ENCODE data around the gene KRT79. TPM values are rescaled to one million over a fixed set of nuclear protein-coding genes. Genes with fewer than 3 reads are reported as not detected.
A peak's percentile ranks its signal among the peaks of the same experiment; 100 is the strongest.

KRT79 gene
- total RNA-seq, 1 donor from 2014 or later = 0.32 TPM

DNA sequence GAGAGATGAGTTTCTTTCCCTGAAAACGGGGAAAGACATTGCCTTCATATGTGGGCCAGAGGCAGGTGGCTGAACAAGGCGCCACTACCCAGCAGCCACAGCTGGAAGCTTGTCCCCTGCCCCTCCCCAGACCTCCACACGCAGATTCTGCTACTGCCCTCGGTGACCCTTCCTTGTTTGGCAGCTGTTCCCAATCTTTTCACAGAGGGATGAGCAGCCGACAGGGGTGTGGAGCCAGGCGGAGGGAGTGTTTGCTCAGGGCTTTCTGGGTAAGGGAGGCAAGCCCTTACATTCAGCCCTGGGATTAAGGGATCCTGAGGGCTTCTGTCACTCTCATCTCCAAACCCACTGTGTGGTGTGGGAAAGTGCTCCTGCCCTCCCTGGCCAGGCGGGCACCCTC, 15.7 kb downstream of the KRT79 start:
- peak; percentile 44 for ATAC-seq

DNA sequence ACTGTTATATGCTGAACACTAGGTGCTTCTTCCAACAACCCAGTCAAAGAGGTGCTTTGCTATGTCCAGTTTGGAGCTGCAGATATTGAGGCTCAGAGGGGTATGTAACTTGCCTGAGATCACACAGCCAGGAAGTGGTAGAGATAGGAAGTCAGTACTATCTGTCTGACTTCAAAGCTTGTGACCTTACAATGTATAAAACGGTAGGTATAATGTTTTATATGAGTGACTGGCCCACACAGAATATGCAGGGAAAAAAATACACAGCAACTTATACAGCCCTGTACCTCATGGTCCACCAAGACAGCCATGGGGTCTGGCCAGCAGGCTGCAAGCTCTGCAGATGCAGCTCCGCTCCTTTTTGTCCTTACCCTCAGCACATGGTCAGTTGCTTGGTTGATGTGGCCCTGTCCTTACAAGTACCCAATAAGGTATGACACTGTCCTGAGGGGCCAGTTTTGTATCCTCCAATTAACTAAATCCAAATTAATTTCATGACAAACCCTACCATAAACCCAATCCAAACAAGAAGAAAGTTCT, 16.3 kb downstream of the KRT79 start:
- ATAC-seq = no peak

DNA sequence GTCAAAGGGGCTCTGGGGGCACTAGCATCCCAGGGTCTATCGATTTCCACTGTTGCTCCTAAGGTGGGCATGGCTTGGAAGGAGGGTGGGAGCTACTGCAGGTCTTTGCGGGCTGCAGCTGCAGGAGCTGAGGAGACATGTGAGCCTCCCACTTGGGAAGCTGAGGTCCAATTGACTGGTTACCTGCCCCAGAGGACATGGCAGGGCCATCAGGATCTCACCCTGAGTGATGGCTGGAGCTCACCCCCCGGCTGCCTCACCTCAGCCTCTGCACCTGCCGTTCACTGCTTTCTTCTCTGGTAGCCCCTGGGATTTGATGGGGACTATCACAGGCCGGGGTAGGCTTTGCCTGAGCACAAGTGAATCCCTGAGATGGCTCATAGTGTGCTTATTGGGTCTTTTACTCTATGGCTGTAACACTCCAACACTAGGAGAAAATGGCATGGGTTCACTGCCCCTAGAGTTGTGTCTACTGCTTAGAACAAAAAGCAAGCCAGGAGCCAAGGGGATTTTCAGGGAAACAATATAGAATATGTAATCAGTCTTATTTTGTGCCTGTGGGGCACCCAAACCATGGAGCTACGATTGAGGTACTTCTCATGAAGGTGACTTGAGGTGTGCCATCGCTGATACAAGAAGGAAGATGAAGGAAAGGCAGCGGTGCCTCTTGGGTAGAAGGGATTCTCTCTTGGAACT, 17.0 kb downstream of the KRT79 start:
- no peak for ATAC-seq

DNA sequence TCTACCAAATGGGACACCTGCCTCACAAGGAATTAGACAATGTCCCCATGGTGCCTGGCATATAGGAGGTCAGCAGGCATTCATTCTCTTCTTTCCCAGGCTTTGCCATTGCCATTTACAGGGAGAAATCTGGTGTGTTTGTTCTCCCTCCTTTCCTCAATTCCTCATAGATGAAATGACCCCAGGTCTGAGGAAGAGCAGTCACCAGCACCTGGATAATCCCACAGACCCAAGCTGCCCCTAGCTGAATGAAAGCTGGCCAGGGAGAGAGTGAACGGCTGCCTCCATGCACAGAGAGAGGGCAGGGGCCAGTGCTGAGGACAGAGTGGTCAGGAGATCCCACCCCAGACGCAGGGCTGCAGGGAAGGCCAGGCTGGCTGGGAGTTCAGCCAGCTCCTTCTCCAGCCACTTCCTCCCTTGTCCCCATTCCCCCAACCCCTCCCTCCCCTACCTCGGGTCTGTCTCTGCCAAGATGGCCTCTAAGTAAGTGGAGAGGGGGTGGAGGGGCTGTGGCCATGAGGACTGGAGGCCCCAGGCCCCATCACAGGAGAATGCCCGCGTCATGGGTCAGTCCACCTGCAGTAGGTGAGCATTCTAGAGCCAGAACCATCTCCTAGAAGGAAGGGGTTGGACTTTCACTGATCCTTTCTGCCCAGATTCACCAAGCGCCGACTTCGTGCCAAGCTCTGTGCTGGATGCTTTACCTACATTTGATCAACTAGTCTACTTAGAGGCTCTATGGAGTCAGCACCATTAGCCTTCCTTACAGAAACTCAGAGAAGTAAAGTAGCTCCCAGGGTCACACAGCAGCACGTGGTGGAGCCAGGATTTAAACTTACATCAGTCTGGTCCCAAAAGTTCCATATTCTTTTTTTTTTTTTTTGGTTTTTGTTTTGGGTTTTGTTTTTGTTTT, 18.2 kb downstream of the KRT79 start:
- no peak for ATAC-seq

DNA sequence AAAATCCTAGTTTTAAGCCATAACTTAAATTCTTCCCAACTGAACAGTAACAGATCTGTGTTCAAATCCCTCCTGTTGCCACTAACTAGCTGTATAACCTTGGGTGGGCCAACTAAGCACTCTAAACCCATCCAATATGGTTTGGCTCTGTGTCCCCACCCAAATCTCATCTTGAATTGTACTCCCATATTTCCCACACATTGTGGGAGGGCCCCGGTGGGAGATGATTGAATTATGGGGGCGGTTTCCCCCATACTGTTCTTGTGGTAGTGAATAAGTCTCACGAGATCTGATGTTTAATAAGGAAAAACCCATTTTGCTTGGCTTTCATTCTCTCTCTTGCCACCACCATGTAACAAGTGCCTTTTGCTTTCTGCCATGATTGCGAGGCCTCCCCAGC, 18.9 kb downstream of the KRT79 start:
- no peak for ATAC-seq

DNA sequence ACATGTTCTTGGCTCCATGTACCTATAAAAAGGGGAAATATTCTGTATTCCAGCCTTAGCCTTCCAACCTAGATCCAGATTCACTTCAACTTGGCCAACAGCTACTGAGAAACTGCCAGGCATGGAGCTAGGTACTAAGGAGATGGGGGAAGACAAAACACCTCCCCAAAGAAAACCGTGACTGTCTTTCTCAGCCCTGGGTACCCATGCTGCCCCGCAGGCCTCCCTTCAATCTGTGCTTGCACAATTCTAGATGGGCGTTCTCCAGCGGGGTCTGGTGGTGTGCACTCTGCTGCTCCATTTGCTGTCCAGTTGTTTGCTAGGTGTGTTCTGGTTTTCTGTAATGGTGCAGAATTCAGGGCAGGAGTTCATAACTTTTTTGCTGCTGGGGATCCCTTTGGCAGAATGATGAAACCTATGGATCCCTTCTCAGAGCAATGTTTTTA, 19.4 kb downstream of the KRT79 start:
- ATAC-seq = no peak

DNA sequence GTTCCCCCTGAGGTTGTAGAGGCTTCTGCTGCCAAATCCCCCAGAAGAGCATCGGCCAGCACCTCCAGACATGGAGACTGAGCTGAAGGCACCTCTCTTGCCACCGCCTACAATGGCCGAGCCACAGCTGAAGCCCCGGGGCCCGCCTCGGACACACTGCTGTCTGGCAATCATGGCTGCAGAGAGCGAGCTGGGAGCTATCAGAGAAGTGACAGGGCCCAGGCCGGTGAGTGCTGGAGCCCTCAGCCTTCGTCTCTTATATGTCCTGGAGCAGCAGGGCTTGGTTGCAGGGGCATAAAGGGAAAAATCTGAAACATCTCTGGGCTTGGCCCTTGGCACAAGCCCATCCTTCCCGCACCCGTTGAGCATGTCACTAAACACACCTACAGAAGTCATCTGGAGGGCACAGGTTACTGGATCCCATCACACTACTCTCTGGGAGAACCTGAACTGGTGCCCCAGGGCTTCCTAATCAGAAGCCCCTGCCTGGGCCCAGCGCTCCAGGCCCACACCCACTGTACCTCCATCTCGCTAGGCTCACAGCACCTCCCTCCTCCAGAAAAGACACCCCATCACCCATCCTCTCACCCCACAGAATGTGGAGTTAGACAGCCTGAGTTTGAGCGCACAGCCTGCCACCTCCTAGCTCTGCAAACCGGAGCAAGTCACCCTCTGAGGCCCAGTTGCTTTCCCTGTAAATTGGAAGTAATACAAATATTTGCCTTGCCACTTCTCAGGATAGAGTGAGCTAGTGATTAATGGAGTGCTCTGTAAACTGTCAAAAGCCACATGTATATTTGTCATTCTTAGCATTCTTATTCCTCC, 20.0 kb downstream of the KRT79 start, which contains the start of gene KRT4:
KRT4 (minus strand) TSS at position 232 of the 825 bp plus-strand sequence; CDS start at position 174, 58 bp downstream.
- peak; percentile 61 for ATAC-seq

DNA sequence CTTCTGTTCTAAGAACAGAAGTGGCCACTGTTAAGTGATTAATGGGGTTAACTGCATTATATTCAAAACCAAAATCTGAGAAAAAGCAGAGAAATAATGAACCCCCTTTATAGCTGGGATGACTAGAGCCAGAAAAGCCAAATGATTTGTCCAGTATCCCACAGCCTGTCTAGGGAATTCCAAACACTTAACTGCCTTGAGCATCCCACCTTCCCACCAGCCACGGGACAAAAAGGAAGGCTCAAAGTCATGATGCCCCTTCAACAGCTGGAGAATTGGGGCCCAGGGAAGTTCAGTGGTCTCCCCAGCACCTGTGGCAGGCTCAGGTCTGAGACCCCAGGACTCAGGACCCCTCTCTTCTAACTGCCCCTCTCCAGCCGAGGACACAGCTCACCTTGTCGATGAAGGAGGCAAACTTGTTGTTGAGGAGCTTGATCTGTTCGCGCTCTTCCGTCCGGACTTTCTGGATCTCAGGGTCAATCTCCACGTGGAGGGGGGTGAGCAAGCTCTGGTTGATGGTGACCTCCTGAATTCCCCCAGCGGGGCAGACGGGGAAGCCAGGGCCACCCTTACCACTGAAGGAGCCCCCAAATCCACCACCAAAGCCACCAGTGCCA, 20.8 kb downstream of the KRT79 start:
- ATAC-seq = no peak

DNA sequence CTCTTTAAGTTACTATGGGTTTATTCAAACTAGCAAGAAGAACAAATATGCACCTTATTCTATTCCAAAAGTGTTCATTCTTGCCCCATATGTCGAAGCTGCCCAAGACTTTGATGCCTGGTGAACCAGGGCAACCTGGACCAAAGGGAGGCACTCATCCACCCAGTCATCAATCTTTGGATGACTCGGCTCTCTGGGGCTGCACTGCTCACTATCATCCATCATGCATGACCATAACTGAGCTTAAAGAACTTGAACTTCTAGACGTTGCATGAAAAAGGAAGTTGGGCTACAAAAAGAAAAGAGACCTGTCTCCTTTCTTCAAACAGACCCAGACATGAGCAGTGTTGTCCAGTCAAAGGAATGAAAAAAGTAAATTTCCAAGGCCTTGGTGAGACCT, 21.4 kb downstream of the KRT79 start:
- ATAC-seq = peak; percentile 41

DNA sequence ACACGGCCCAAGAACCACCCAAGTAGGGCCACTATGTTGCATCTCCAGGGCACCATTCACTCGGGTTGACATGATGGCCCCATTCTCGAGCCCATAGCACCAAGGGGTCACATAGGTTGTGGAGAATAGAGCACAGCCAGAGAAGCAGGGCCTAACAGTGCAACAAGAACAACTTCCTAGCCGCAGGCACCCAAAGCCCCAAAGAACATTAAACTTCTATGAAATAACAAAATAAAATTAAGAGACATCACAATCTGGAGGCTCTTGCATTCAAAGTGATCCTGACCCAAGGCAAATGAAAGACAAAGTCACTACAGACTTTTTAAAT, 22.1 kb downstream of the KRT79 start:
- no peak for ATAC-seq

DNA sequence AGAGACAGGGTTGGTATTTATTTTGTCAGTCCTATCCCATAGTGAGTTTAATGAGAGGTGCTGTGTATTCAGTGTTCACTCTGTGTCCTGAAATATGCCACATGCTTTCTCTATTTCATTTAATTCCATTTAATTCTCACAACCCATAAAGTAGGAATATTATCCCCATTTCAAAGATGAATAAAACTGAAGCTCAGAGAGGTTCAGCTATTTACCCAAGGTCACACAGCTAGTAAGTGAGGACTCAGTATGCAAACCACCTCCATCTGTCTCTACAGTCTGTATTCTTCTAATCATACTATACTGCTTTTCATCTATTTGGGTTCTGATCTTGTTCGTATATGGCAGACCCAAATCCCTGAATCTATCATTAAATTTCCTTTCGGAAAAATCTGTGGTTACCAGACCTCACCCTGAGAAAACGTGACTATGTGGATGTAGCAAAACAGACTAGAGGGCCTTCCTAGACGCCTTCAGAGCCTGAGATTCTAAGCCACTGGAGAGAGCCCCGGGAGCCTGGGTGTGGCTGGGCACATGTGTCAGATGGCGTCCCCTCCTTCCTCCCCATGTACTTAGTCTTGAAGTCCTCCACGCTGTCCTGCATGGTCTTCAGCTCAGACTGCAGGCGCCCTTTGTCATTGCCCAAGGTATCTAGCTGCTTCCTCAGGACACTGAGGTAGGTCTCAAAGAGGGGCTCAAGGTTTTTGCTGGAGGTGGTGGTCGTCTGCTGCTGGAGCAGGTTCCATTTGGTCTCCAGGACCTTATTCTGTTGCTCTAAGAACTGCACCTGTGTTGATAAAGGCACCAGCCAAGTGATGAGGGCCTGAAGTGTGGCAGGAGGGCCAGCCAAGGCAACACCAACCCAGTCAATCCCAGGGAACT, 22.7 kb downstream of the KRT79 start:
- no peak for ATAC-seq

DNA sequence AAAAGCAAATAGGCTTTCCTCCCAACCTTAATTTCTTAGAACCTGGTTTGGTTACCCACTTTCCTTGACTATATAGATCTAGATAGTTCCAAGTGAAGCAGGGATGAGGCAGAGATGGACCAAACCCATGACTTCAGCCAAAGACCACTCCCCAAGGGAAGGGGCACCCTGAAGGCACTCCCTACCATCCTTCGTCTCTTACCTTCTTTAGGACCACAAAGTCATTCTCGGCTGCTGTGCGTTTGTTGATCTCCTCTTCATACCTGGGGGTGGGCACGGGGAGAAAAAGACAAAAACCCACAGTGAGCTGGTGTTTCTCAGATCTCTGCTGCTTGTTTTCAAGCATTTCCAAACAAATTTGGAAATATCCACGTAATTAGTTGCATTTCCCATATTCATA, 23.6 kb downstream of the KRT79 start:
- ATAC-seq = no peak

DNA sequence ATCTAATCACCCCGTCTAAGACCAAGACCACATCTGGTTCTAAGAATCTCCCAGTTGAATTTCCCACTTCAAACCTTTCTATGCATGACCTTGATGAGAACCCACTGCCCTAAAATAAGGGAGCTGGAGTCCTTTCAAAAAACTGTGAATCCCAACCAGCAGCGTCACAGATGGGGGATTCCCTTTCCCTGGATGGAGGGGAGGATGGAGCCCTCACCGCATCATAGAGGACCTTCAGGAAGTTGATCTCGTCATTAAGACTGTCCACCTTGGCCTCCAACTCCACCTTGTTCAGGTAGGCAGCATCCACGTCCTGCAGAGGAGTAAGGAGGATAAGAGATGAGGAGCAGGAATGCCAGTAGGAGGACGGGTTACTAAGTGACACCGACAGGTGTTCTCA, 24.9 kb downstream of the KRT79 start:
- ATAC-seq = no peak

DNA sequence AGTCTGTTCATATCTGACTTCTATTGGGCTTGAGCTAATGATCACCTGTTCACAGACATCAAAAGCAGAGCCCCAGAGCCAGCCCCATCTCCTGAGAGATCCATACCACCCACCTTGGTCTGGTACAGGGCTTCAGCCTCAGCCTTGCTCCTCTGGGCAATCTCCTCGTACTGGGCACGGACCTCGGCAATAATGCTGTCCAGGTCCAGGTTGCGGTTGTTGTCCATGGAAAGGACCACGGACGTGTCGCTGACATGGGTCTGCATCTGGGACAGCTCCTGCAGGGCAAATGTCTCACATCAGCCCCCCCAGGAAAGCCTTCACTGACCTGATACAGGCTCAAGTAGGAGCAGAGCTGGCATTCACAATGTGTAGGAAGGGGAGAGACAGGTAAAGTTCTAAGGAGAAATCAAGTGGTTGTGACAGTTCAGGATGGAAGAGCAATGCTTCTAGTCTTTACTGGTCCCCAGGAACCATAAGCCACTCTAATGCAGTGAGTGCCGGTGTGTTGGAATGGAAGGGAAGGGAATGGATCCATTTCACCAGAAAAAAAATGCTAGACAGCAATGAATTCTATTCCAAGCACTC, 25.4 kb downstream of the KRT79 start:
- no peak for ATAC-seq

DNA sequence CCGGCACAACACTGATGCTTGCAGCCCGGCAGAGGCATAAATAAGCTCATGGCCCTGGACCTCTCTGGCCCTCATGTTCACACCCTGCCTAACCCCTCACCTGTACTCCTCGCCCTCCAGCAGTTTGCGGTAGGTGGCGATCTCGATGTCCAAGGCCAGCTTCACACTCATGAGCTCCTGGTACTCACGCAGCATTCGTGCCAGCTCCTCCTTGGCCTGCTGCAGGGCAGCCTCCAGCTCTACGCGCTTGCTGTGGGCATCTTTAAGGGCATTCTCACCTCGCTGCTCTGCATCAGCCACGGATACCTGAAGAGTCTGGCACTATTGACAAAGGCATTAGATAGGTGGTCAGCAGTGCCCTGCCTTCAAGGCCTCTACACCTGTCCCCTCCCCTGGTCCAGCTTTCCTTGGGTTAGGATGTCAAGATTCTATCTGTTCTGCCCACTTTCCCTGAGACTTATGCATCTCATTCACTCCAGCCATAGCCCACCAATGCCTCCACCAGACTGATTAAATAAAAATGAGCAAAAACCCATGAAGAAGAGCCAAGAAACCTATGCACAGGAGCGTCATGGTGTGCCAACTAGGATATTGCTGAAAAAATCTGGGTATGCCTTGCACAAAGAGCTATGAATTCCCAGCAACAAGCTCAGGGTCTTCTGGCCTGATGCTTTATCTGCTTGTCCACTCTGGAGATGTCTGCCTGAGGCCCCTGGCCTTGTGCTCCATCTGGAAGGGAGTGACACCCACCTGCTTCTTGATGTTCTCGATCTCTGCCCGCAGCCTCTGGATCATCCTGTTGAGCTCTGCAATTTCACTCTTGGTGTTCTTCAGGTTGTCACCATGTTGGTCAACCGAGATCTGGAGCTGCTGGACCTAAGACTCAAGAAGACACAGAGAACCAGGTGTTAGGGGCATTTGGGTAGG, 26.3 kb downstream of the KRT79 start:
- no peak for ATAC-seq

DNA sequence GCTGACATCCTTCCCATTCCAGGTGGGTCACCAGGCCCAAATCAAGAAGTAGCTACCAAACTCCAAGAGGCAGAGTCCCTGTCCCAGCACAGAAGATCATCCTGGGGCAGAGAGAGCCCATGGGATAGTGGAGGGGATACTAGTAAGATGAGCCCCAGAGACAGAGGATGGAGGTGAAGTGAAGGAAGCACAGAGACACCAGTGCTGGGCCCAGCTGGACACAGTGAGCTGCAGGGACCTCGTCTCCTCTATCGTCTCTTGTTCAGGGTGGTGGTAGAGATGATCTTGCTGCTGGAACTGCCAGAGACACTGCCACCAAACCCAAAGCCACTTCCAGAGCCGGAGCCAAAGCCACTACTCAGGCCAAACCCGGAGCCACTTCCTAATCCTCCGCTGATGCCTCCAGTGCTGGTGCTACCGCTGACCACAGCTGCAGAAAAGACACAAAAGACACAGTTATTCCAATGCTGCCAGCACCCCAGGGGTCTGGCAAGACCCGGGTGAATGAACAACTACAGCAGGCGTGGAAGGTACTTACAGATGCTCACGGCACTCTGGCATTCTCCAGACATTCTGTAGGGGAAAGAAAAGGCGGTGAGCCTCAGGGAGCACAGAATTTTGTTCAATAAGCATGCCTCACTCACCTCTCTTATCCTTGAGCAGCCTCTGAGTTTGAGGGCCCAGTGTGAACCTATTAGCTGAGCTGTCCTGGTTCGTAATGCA, 27.1 kb downstream of the KRT79 start:
- ATAC-seq = no peak

DNA sequence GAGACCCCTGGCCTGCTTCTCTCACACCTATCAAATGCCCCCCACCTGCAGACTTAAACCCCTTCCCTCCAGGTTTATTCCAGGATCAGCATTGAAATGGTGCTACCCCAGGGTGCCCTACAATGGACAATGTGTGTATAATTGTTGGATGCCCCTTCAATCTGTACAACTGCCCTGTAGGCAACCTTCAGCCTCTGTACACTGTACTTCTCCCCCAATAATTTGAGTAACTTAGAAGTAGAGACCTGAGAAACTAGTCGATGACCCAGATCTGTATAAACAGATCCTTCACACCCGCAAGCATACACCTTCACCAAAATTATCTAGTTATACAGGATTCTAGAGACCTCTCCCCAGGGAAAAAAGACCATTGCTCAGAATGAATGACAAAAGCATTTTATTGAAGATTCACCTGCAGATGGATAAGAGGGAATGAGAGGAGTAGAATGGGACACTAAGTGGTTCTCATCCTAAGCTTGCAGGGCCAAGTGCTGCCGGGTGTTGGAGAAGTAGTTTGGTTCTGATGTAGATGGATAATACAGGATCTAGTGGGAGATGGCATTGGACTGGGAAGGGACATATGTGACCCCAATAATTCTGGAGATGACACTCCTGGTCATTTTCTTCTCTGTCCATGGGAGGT, 27.8 kb downstream of the KRT79 start:
- ATAC-seq = no peak

DNA sequence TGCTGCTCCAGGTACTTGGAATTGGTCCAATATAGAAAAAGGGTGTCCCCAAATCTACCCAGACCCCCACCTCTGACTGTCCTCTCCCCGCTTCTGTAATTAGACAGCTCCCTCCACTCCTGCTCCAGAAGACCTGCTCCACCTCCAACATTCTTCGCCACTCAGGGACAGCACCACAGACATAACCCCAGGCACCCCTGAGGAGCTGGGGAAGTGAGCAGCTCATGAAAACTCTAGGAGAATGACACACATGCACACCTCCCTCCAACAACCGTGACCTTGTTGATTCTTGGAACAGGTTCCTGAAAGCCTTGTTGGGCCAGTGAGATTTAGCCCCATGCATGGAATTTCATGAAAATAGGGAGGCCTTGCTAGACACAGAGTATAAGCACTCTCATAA, 28.4 kb downstream of the KRT79 start:
- ATAC-seq = peak; percentile 60

All from esophagus mucosa (tissue), 1 donor.